HG02970 (cell line): ENCODE results near the gene OAS3.

Source experiments
- ATAC-seq: cut with Tn5 transposase; IDR thresholded peaks from one replicate; pipeline ENCODE4 v1.9.1; 2021; ENCODE audit warnings: mild to moderate bottlenecking, moderate library complexity, moderate number of reproducible peaks; ENCODE audit not compliant: unreplicated experiment, low FRiP score

The OAS3 gene

DNA sequence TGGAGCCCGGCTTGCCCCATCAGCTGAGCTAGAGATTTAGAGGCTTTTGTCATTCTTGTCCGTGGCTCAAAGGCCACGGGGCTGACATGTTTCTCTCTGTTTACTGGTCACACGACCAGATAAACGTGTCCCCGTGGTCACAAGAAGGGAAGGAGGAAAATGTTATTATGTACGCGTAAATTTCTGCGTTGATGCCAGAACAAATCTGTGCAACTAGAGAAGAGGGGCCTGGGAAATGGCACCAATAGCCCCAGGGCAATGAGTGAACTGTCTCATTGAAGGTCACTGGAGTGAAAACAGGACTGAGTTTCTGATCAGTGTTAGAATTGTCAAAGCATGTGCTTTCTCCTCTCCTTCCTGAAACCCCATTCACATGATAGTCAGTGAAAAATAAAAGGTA is 65.4 kb downstream of the OAS3 start:
- no peak for ATAC-seq

DNA sequence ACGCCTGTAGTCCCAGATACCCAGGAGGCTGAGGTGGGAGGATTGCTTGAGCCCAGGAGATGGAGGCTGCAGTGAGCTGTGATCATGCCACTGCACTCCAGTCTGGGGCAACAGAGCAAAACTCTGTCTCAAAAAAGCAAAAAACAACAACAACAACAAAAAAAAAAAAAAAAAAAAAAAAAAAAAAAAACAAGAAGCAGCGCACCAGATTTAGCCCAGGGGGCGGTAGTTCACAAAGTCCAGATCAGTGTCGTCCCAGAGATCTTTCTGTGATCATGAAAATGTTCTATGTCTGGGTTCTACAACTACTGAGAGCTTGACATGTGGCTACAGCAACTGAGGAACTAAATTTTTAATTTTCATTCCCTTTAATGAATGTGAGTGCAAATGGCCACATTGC is 67.5 kb downstream of the OAS3 start:
- no peak for ATAC-seq

DNA sequence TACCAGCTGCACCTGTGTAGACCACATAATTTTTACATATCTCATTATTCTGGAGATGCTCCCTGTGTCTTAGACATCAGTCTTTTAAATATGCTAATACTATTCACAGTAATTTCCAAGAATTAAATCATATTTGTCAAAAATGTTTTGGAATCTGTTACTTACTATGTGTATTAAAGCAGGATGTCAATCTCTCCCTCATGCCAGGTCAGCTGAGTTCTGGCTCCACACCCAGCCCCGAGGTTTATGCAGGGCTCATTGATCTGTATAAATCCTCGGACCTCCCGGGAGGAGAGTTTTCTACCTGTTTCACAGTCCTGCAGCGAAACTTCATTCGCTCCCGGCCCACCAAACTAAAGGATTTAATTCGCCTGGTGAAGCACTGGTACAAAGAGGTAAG is 67.9 kb downstream of the OAS3 start:
- ATAC-seq = no peak

DNA sequence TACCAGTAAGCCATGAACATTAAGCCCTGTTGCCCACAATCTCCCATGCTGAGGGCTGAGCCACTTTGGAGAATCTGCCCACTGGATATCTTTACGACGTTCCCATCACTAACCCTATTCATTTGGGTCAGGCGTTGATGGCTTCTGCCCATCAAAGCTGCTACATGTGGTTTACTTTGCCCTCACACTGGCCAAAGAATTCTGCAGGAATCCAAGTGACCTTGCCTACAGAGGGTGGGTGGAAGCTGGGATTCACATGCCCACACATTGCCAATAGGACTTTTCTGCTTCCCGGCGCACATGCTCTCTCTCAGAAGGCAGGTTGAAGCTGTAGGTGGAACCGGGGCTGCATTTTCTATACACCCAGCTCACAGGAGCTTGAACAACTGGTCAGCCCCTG is 68.4 kb downstream of the OAS3 start:
- no peak for ATAC-seq

DNA sequence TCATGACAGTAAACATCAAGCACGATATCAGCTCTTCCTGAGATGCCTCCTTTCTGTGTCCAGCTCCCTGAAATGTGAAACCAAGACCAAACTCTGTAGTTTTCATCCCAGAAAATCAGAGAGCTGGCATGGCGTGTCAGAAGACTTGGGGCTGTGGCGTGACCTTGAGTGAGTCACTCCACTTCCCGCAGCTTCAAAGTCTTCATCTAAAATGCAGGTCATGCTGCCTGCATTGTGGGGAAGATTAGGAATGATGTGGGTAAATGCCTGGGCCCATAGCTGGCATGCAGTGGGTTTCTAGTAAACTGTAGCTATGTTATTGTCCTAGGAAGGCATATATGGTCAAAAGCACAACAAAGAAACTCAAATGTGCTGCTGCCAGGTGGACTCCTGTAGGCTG is 68.9 kb downstream of the OAS3 start:
- no peak for ATAC-seq

DNA sequence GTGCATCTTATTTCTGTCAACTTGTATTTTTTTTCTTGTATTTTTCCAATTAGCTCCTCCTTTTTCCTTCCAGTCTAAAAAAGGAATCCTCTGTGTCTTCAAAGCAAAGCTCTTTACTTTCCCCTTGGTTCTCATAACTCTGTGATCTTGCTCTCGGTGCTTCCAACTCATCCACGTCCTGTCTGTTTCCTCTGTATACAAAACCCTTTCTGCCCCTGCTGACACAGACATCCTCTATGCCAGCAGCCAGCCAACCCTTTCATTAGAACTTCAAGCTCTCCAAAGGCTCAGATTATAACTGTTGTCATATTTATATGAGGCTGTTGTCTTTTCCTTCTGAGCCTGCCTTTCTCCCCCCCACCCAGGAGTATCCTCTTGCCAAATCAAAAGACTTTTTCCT is 72.4 kb downstream of the OAS3 start:
- no peak for ATAC-seq

DNA sequence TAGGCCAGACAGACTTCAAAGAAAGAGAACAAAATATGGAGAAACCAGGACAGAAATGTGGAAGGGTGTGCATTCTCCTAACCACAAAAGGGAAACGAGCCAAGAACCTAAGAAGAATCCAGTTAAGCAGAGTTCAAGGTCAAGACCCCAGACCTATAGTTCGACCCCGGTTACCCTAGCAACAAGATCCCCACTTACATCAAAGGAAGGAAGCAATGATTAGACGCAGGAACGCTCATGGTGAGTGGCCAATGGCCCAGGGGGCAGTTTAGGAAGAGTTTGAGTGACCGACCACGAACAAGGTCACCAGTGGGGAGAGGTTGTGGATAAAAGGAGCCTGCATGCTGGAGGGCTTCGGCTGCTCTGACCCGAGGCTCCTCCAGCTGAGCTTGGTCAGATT is 76.3 kb downstream of the OAS3 start:
- ATAC-seq = no peak

DNA sequence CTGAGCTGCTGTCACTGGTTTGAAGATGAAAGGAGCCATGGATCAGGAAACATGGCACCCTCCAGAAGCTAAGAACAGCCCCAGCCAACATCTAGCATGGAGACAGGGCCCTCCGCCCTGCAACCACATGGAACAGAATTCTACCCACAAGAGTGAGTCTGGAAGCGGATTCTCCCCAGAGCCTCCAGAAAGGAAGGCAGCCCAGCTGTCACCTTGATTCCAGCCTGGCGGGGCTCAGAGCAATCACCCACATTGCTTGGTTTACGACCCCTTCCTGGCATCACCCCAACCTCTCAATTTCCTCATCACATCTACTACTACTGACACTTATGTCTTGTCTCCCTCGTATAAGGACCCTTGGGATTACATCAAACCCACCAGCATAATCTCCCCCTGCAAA is 78.5 kb downstream of the OAS3 start:
- ATAC-seq = no peak

DNA sequence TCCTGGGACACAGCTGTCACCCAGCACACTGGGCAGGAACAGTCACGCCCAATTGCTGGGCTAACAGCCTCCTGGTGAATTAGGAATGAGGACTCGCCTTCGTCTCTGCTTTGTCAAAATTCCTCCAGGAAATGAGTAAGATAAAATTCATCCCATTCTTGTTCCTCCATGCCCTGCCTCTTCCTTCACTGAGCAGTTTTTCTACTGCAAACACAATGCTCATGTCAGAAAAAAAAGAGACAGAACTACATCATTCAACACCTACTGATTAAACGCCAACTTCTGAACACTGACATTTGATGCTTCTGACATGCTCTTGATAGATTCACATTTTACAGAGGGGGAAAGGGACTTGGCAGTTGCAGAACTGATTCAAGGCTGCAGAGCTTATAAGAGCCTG is 80.8 kb downstream of the OAS3 start:
- no peak for ATAC-seq

DNA sequence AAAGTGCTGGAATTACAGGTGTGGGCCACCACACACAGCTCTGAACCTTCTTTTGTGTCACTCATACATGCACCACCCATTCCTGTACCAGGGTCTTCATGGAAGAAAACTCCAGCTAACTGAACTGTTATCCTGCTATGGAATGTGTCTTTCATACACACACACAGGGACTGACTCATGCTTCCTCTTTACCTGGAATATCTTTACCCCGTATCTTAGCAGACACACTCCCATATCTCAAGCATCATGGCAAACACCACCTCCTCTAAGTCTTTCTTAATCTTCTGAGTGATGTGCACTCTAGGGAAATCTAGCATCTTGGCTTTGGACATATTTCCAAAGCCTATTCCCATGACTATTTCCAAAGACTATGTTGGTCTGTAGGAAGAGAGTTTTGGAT is 83.2 kb downstream of the OAS3 start:
- ATAC-seq = no peak
